Placental epithelial cell (primary cell): ENCODE measurements around the gene DPYSL4. TPM values are rescaled to one million over a fixed set of nuclear protein-coding genes. Genes with fewer than 3 reads are reported as not detected.

Source experiments
- total RNA-seq: library from RNA; depleted of rRNA; stranded (reverse); fragments of >200 nt; gene quantifications from 2 replicates; pipeline ENCODE4 v1.2.3, GENCODE V29; 2012

Gene DPYSL4
- total RNA-seq = 1.2 TPM in 1 of 2 replicates, not detected in the other

GRCh38 chr10:132186488-132187429 lies at the start of gene DPYSL4:
Gene DPYSL4 (plus strand): TSS chr10:132186948. CDS start chr10:132187064, 116 bp downstream.

Other genes starting within 250 kb of the DPYSL4 start
- gene BNIP3, start 205.0 kb upstream of the DPYSL4 start, total RNA-seq = 35.7 and 98.0 TPM in 2 replicates
- under 0.01 TPM in 2 replicates for gene JAKMIP3, start 121.0 kb upstream of the DPYSL4 start, total RNA-seq
- gene STK32C, start 121.0 kb downstream of the DPYSL4 start, total RNA-seq = 6.5 and 7.5 TPM in 2 replicates
- 7.1 and 8.6 TPM in 2 replicates for gene LRRC27, start 145.2 kb downstream of the DPYSL4 start, total RNA-seq
- 58.9 and 65.3 TPM in 2 replicates for gene PWWP2B, start 210.3 kb downstream of the DPYSL4 start, total RNA-seq